Uterus (tissue), 2 donors: ENCODE measurements around the gene DUX4.
"Not testable (repeated sequence)": the region's sequence is repeated elsewhere in the genome, so short reads cannot be mapped to it uniquely, and the experiment has no call there.

Experiments
- CTCF ChIP-seq, 4 experiments: fragments of 200-600 bp in 2 of 4; fragments of 450-650 bp in 2 of 4; sonication (generic) in 2 of 4; IDR thresholded peaks; one replicate each; pipeline ENCODE4 v1.5.1; 2016 to 2019; ENCODE audit warnings: antibody characterized with exemption in 4 of 4, mild to moderate bottlenecking in 2 of 4, moderate library complexity in 1 of 4
- POLR2A ChIP-seq, 2 donors: fragments of 450-650 bp; IDR thresholded peaks; one replicate each; pipeline ENCODE4 v1.6.1; 2016; ENCODE audit warnings: antibody characterized with exemption in 2 of 2, mild to moderate bottlenecking in 1 of 2, moderate library complexity in 1 of 2

GRCh38 chr4:190179740-190180094 is 6.1 kb downstream of the DUX4 start:
- not testable (repeated sequence) for TF ChIP-seq CTCF, POLR2A (IDR thresholded peaks at IDR 0.05)
